NOMO-1 (cell line): ENCODE data around the gene RNF151.
"Not testable (repeated sequence)": the region's sequence is repeated elsewhere in the genome, so short reads cannot be mapped to it uniquely, and the experiment has no call there.

Experiments used
- DNase-seq, 2 experiments: peaks; one replicate each; lab custom pipeline; 2025; ENCODE audit not compliant: unreplicated experiment in 2 of 2; lab: John Stamatoyannopoulos, UW

Gene RNF151

GRCh38 chr16:2006317-2006716 lies 39.7 kb downstream of the RNF151 start:
- DNase-seq, result no peak

GRCh38 chr16:2007081-2007836 lies 40.6 kb downstream of the RNF151 start:
- DNase-seq, result no peak

- peak; percentile 16 to 27 for DNase-seq
Observed at GRCh38 chr16:2008009-2008526, 41.4 kb downstream of the RNF151 start.

- DNase-seq, result peak; percentile 24 to 41
Observed at GRCh38 chr16:2008631-2009163, 42.0 kb downstream of the RNF151 start.

GRCh38 chr16:2009164-2009711 lies 42.6 kb downstream of the RNF151 start:
- no peak for DNase-seq

- peak; percentile 65 to 80 for DNase-seq
Observed at GRCh38 chr16:2009791-2010510, 43.3 kb downstream of the RNF151 start, which contains the start of gene ZNF598. ZNF598 (minus strand) TSS chr16:2009821.

- not testable (repeated sequence) for DNase-seq
Observed at GRCh38 chr16:2011726-2012125, 45.1 kb downstream of the RNF151 start.

GRCh38 chr16:2013527-2013926 lies 46.9 kb downstream of the RNF151 start:
- DNase-seq, result no peak

- peak; percentile 93 for DNase-seq
Observed at GRCh38 chr16:2015117-2015946, 48.7 kb downstream of the RNF151 start.

- DNase-seq, result no peak
Observed at GRCh38 chr16:2015947-2016208, 49.2 kb downstream of the RNF151 start.

GRCh38 chr16:2016407-2016922 lies 49.8 kb downstream of the RNF151 start:
- no peak for DNase-seq
